NCI-H460 (cell line): Measurements from ENCODE around the gene MIOX. TPM values are rescaled to one million over a fixed set of nuclear protein-coding genes. Genes with fewer than 3 reads are reported as not detected.

ENCODE experiments used
- DNase-seq: peaks from one replicate; pipeline ENCODE4 v3.0.0-alpha.2; 2016; ENCODE audit warnings: low read depth; ENCODE audit errors: extremely low read depth
- total RNA-seq: library from RNA; depleted of rRNA; stranded (reverse); fragments of >200 nt; shearing (Covaris generic); gene quantifications from 2 replicates; pipeline ENCODE4 v1.2.3, GENCODE V29; 2014

Gene MIOX
- total RNA-seq, 1 experiment from 2014 or later, result 0.27 TPM

- no peak for DNase-seq
Measured at GRCh38 chr22:50452649-50453048, 34.0 kb upstream of the MIOX start.

GRCh38 chr22:50454556-50455075 is 32.0 kb upstream of the MIOX start:
- no peak for DNase-seq

GRCh38 chr22:50455201-50455600 is 31.5 kb upstream of the MIOX start:
- no peak for DNase-seq

GRCh38 chr22:50456026-50456425 is 30.6 kb upstream of the MIOX start:
- DNase-seq, result no peak

GRCh38 chr22:50456466-50457234 is 30.0 kb upstream of the MIOX start:
- no peak for DNase-seq

- DNase-seq, result no peak
Measured at GRCh38 chr22:50459016-50459415, 27.6 kb upstream of the MIOX start.

GRCh38 chr22:50459496-50460140 is 27.0 kb upstream of the MIOX start:
- DNase-seq, result no peak

GRCh38 chr22:50460938-50461337 is 25.7 kb upstream of the MIOX start:
- no peak for DNase-seq

- no peak for DNase-seq
Measured at GRCh38 chr22:50461536-50461935, 25.1 kb upstream of the MIOX start.

- DNase-seq, result no peak
Measured at GRCh38 chr22:50461979-50462540, 24.6 kb upstream of the MIOX start.

- no peak for DNase-seq
Measured at GRCh38 chr22:50463188-50463900, 23.3 kb upstream of the MIOX start.

- DNase-seq, result no peak
Measured at GRCh38 chr22:50464451-50464850, 22.2 kb upstream of the MIOX start.

- DNase-seq, result no peak
Measured at GRCh38 chr22:50465066-50465930, 21.4 kb upstream of the MIOX start.

- no peak for DNase-seq
Measured at GRCh38 chr22:50467341-50467740, 19.3 kb upstream of the MIOX start.

- no peak for DNase-seq
Measured at GRCh38 chr22:50467773-50468440, 18.8 kb upstream of the MIOX start.

GRCh38 chr22:50468626-50469025 is 18.0 kb upstream of the MIOX start:
- no peak for DNase-seq

GRCh38 chr22:50469377-50470305 is 17.0 kb upstream of the MIOX start:
- DNase-seq, result no peak

GRCh38 chr22:50470491-50470890 is 16.2 kb upstream of the MIOX start:
- no peak for DNase-seq
